HEK293 (cell line): ENCODE results near the gene DAND5.
"Not testable (repeated sequence)": the region's sequence is repeated elsewhere in the genome, so short reads cannot be mapped to it uniquely, and the experiment has no call there.

ENCODE experiments used
- CTCF ChIA-PET: fragments of 350-600 bp; formaldehyde crosslinking; extraction: SDS; loops from one replicate; lab custom pipeline; 2021; ENCODE audit warnings: antibody characterized with exemption; lab: Yijun Ruan, JAX
- POLR2A ChIA-PET: fragments of 300-600 bp; formaldehyde crosslinking; extraction: SDS; loops from one replicate; lab custom pipeline; 2020; ENCODE audit warnings: antibody characterized with exemption, inconsistent platforms; lab: Yijun Ruan, JAX
- H3K27ac ChIP-seq: fragments of 200-500 bp; sonication (Bioruptor generic); 2 replicates; pipeline ENCODE4 v1.5.1; 2014; ENCODE audit warnings: low read depth, low read length, control low read depth, inconsistent platforms; ENCODE audit errors: extremely low read depth
- H3K36me3 ChIP-seq, 2 experiments: fragments of 200-500 bp in 1 of 2; sonication (Bioruptor generic) in 1 of 2; 1 replicate in 1 of 2; 2 replicates in 1 of 2; pipeline ENCODE4 v1.5.1; 2014 to 2017; ENCODE audit warnings: inconsistent platforms in 2 of 2, low read length in 2 of 2; ENCODE audit not compliant: control insufficient read depth in 2 of 2, insufficient read depth in 1 of 2
- H3K4me1 ChIP-seq: fragments of 200-500 bp; sonication (Bioruptor generic); 2 replicates; pipeline ENCODE4 v1.5.1; 2014; ENCODE audit warnings: mild to moderate bottlenecking, low read length, inconsistent platforms; ENCODE audit not compliant: control insufficient read depth, insufficient read depth
- H3K4me3 ChIP-seq: 2 replicates; pipeline ENCODE4 v1.5.1; 2011; ENCODE audit warnings: low read depth, mild to moderate bottlenecking, control low read depth, low read length, moderate library complexity
- H3K9me3 ChIP-seq: fragments of 200-500 bp; sonication (Bioruptor generic); 2 replicates; pipeline ENCODE4 v1.5.1; 2014; ENCODE audit warnings: low read depth, low read length, inconsistent platforms; ENCODE audit not compliant: control insufficient read depth, insufficient read depth
- GLIS1 ChIP-seq: fragments of 450-650 bp; formaldehyde crosslinking; IDR thresholded peaks from 2 replicates; pipeline ENCODE4 v1.5.1; 2016; ENCODE audit warnings: missing biosample characterization, missing genetic modification characterization
- IKZF3 ChIP-seq: fragments of 450-650 bp; IDR thresholded peaks from 2 replicates; pipeline ENCODE4 v1.5.0; 2018; ENCODE audit warnings: missing biosample characterization, mild to moderate bottlenecking, missing genetic modification characterization, moderate library complexity
- KLF17 ChIP-seq: fragments of 450-650 bp; formaldehyde crosslinking; IDR thresholded peaks from 2 replicates; pipeline ENCODE4 v1.5.1; 2016; ENCODE audit warnings: missing biosample characterization, missing genetic modification characterization
- OSR2 ChIP-seq: fragments of 450-650 bp; formaldehyde crosslinking; IDR thresholded peaks from 2 replicates; pipeline ENCODE4 v1.5.1; 2016; ENCODE audit warnings: missing biosample characterization, missing genetic modification characterization
- PATZ1 ChIP-seq: fragments of 450-650 bp; formaldehyde crosslinking; IDR thresholded peaks from 2 replicates; pipeline ENCODE4 v1.5.1; 2016; ENCODE audit warnings: missing biosample characterization, missing genetic modification characterization
- ZBTB20 ChIP-seq: fragments of 450-650 bp; formaldehyde crosslinking; IDR thresholded peaks from 2 replicates; pipeline ENCODE4 v1.5.1; 2016; ENCODE audit warnings: missing biosample characterization, missing genetic modification characterization
- ZBTB21 ChIP-seq: fragments of 450-650 bp; formaldehyde crosslinking; IDR thresholded peaks from 2 replicates; pipeline ENCODE4 v1.5.1; 2017; ENCODE audit warnings: missing biosample characterization, missing genetic modification characterization
- ZIC2 ChIP-seq: fragments of 450-650 bp; formaldehyde crosslinking; IDR thresholded peaks from 2 replicates; pipeline ENCODE4 v1.5.1; 2016; ENCODE audit warnings: missing biosample characterization, missing genetic modification characterization
- ZNF10 ChIP-seq: fragments of 450-650 bp; formaldehyde crosslinking; IDR thresholded peaks from 2 replicates; pipeline ENCODE4 v1.5.1; 2017; ENCODE audit warnings: missing biosample characterization, missing genetic modification characterization
- ZNF121 ChIP-seq: fragments of 450-650 bp; formaldehyde crosslinking; IDR thresholded peaks from 2 replicates; pipeline ENCODE4 v1.5.1; 2016; ENCODE audit warnings: missing biosample characterization, missing genetic modification characterization
- ZNF175 ChIP-seq: fragments of 450-650 bp; formaldehyde crosslinking; IDR thresholded peaks from 2 replicates; pipeline ENCODE4 v1.5.1; 2016; ENCODE audit warnings: missing biosample characterization, missing genetic modification characterization
- ZNF341 ChIP-seq: fragments of 450-650 bp; formaldehyde crosslinking; IDR thresholded peaks from 2 replicates; pipeline ENCODE4; 2016; ENCODE audit warnings: low read depth, missing biosample characterization, missing genetic modification characterization
- ZNF600 ChIP-seq: fragments of 450-650 bp; formaldehyde crosslinking; IDR thresholded peaks from 2 replicates; pipeline ENCODE4 v1.5.1; 2016; ENCODE audit warnings: missing biosample characterization, missing genetic modification characterization
- ZNF791 ChIP-seq: fragments of 450-650 bp; formaldehyde crosslinking; IDR thresholded peaks from 2 replicates; pipeline ENCODE4 v1.5.1; 2016; ENCODE audit warnings: missing biosample characterization, missing genetic modification characterization
- TF ChIP-seq, protein P1 (sequence below): fragments of 450-650 bp; formaldehyde crosslinking; IDR thresholded peaks from 2 replicates; pipeline ENCODE4 v1.5.1; 2016; ENCODE audit warnings: missing biosample characterization, missing genetic modification characterization

The DAND5 gene

DNA sequence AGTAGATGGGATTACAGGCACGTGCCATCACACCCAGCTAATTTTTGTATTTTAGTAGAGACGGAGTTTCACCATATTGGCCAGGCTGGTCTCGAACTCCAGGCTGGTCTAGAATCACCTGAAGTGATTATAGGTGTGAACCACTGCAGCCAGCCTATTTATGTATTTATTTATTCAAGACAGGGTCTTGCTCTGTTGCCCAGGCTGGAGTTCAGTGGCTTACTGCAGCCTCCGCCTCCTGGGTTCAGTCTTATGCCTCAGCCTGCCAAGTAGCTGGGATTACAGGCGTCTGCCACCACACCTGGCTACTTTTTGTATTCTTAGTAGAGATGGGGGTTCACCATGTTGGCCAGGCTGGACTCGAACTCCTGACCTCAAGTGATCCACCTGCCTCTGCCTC is 17.3 kb upstream of the DAND5 start:
- ChIA-PET CTCF (interaction anchor here (0.6 to 5.5 kb wide), 2 partner anchors 14 to 399 kb away, joined by 3 to 48 read pairs; no protein-coding TSS in a partner anchor), POLR2A (interaction anchor here (0.5 to 4.9 kb wide), 5 partner anchors 9 to 200 kb away, joined by 3 to 21 read pairs (median 3); partner anchors contain the start of genes CALR and FARSA)
- TF ChIP-seq ZNF121 (tag by site-specific recombination), result peak; percentile 97
- TF ChIP-seq, protein P1, sequence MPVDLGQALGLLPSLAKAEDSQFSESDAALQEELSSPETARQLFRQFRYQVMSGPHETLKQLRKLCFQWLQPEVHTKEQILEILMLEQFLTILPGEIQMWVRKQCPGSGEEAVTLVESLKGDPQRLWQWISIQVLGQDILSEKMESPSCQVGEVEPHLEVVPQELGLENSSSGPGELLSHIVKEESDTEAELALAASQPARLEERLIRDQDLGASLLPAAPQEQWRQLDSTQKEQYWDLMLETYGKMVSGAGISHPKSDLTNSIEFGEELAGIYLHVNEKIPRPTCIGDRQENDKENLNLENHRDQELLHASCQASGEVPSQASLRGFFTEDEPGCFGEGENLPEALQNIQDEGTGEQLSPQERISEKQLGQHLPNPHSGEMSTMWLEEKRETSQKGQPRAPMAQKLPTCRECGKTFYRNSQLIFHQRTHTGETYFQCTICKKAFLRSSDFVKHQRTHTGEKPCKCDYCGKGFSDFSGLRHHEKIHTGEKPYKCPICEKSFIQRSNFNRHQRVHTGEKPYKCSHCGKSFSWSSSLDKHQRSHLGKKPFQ (tag by site-specific recombination), result peak; percentile 35; the same call in 1 of the 2 replicates
- Histone ChIP-seq H3K36me3 (peaks cover 46 to 77% of the 10 kb centered on the region in 2 experiments), H3K4me1 (peaks cover 13% of the 10 kb centered on the region), H3K27ac (0 out of 2 replicates have a peak overlapping the region, but pooled peaks have one; percentile 6)
- H3K9me3 ChIP-seq, H3K4me3 ChIP-seq: not testable (repeated sequence)

GRCh38 chr19:12952488-12953137 is 16.8 kb upstream of the DAND5 start:
- TF ChIP-seq ZNF10 (0 out of 2 replicates have a peak, but pooled peaks have one; percentile 8), ZNF600 (tag by site-specific recombination) (peak; percentile 63), ZBTB20 (tag by site-specific recombination) (peak; percentile 48), ZNF791 (tag by site-specific recombination) (no peak), GLIS1 (tag by site-specific recombination) (peak; percentile 79), OSR2 (tag by site-specific recombination) (peak; percentile 77), ZNF175 (tag by site-specific recombination) (no peak), KLF17 (tag by site-specific recombination) (0 out of 2 replicates have a peak, but pooled peaks have one; percentile 23), ZNF341 (tag by site-specific recombination) (peak; percentile 17; the same call in 1 of the 2 replicates), IKZF3 (tag by site-specific recombination) (0 out of 2 replicates have a peak, but pooled peaks have one; percentile 22), PATZ1 (tag by site-specific recombination) (peak; percentile 31), ZIC2 (tag by site-specific recombination) (peak; percentile 87), ZBTB21 (no peak)
- CTCF ChIA-PET, result interaction anchor here (0.6 to 5.5 kb wide), 3 partner anchors 14 to 400 kb away, joined by 3 to 48 read pairs (median 4); no protein-coding TSS in a partner anchor
- H3K36me3 ChIP-seq, result peaks cover 40 to 73% of the 10 kb centered on the region in 2 experiments
- no peak overlapping the region for H3K4me3 ChIP-seq
- POLR2A ChIA-PET, result interaction anchor here (0.5 to 4.9 kb wide), 8 partner anchors 10 to 200 kb away, joined by 3 to 21 read pairs (median 3); partner anchors contain the start of genes CALR, FARSA and SYCE2
- no peaks in the 10 kb centered on the region for H3K9me3 ChIP-seq
- peaks cover 10% of the 10 kb centered on the region for H3K4me1 ChIP-seq
- peak overlapping the region; percentile 33; the same call in 1 of the 2 replicates for H3K27ac ChIP-seq
